Stromal cell of bone marrow (primary cell): ENCODE data around the gene DCHS1.
A peak's percentile ranks its signal among the peaks of the same experiment; 100 is the strongest.

Experiments
- DNase-seq: peaks from one replicate; pipeline ENCODE4 v3.0.0-alpha.2; 2012; ENCODE audit warnings: low read depth

DCHS1 gene

DNA sequence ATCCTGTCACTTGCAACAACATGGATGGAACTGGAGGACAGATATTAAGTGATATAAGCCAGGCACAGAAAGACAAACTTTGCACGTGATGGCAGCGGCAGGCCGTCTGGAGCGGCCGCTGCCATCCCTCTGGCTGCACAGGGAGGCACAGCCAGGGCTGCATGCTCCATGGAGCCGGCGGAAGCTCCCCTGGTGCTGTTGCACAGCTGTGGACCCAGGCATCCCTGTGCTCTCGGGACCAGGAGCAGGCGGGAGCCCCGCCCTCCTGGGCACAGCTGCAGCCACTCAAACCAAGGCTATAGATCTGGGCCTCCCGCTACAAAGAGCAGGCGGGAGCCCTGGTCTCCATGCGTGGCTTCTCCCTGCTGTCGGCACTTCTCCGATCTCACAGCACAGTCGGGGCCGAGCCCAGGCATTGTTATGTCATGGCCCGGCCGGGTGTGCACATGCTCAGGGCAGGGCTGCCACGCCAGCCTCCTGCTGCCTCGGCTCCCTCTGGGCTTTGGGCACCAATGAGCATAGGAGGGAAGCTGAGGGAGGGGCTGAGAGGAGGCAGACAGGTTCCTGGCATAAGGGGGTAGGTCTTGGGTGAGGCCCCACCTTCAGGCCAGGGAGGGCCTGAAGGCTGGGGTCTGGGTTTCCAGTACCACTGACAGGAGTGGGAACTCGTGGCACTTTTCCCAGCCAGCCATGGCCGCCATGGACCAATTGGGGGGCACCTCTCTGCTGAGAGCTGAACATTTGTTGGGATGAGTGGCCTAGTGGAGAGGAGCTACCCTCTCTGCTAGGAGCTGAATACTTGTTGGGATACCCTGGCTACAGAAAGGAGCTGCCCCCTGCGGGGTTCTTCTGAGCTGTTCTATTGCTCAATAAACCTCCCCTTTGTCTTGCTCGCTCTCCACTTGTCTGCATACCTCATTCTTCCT is 68.9 kb downstream of the DCHS1 start:
- no peak for DNase-seq

DNA sequence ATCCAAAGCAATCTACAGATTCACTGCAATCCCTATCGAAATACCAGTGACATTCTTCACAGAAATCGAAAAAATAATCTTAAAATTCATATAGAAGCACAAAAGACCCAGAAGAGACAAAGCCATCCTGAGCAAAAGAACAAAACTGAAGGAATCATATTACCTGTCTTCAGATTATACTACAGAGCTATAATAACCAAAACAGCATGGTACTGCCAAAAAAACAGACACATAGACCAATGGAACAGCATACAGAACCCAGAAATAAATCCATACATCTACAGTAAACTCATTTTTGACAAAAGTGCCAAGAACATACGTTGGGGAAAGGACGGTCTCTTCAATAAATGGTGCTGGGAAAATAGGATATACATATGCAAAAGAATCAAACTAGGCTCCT is 71.1 kb downstream of the DCHS1 start:
- no peak for DNase-seq

DNA sequence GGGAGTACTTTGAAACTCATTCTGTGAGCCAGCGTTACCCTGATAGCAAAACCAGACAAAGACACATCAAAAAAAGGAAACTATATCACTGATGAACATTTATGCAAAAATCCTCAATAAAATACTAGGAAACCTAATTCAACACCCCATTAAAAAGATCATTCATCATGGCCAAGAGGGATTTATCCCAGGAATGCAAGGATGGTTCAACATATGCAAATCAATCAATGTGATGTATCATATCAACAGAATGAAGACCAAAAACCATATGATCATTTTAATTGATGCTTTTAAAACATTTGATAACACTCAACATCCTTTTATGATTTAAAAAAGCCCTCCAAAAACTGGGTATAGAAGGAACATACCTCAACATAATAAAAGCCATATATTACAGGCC is 72.0 kb downstream of the DCHS1 start:
- DNase-seq, result no peak

DNA sequence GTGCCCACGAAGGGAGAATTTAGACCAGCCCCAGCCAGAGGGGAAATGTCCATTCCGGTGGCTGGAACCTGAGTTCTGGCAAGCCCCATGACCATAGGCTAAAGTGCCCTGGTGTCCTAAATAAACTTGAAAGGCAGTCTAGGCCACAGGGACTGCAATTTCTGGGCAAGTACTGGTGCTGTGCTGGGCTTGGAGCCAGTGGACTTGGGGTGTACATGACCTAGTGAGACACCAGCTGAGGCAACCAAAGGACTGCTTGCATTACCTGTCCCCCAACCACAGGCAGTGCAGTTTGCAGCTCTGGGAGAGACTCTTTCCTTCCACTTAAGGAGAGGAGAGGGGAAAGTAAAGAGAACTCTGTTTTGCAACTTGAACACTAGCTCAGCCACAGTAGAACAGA is 75.9 kb downstream of the DCHS1 start:
- DNase-seq, result no peak

DNA sequence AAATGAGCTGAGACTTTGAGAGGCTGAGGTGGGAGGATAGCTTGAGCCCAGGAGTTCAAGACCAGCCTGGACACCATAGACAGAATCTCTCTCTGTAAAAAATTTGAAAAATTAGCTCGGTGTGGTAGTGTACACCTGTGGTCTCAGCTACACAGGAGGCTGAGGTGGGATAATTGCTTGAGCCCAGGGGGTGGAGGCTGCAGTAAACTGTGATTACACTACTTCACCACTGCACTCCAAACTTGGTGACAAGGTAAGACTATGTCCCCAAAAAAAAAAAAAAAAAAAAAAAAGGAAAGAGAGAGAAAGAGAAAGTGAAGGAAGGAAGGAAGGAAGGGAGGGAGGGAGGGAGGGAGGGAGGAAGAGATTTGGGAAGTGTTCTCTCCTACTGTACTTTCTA is 77.5 kb downstream of the DCHS1 start:
- DNase-seq, result no peak

DNA sequence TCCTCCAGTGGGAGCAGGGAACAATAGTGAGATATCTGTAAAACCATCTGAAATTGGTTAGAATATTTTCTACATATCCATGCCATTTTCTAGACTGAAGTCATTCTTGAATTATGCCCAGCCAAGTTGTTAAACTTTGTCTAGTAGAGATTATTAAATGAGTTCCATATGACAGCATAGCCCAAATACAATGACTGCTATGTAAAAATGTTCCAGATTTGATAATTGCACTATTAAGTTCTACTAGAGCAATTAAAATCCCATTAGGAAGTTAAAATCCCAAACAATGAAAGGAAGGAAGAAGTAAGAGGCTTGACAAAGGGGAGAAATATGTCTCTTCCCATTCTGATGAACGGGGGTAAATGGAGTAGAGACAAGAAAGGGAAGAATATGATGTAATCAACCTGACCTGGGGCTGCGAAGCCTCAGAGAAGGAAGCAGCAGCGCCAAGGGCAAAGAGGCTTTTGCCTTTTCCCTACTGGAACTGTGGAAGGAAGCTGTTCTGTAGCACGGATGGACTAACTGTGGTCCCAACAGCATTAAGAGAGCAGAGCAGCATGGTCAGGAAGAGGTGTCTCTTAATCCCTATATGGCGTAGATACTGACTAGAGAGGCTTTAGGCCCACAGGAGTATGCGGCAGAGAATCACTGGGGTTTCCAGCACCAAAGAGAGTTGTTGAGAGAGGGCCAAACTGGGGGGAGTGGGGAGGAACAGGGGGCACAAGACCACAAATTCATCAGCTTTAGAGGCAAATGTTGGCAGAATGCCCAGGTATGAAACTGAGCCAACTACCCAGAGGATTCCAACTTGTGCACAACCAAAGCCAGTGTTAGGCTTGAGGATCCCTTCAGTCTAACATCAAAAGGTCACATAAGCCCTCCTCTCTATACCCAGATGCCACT is 78.9 kb downstream of the DCHS1 start:
- peak; percentile 35 for DNase-seq

DNA sequence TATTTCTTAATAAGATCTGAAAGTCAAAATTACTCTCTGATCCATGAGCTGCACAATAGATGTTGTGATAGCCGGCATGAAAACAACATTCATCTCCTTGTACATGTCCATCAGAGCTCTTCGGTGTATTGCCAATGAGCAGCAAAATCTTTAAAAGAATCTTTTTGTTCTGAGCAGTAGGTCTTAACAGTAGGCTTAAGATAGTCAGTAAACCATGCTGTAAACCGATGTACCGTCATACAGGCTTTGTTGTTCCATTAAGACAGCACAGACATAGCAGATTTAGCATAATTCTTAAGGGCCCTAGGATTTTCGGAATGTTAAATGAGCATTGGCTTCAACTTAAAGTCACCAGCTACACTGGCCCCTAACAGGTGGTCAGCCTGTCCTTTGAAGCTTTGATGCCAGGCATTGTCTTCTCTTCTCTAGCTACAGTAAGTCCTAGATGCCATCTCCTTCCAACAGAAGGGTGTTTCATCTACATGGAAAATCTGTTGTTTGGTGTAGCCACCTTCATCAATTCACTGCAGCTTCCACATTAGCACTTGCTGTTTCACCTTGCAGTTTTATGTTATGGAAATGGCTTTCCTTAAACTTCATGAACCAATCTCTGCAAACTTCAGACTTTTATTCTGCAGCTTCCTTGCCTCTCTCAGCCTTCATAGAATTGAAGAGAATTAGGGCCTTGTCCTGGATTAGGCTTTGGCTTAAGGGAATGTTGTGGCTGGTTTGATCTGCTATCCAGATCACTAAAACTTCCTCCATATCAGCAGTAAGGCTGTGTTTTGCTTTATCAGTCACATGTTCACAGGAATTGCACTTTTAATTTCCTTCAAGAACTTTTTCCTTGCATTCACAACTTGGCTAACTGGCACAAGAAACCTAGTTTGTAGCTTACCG is 80.5 kb downstream of the DCHS1 start:
- DNase-seq, result no peak

DNA sequence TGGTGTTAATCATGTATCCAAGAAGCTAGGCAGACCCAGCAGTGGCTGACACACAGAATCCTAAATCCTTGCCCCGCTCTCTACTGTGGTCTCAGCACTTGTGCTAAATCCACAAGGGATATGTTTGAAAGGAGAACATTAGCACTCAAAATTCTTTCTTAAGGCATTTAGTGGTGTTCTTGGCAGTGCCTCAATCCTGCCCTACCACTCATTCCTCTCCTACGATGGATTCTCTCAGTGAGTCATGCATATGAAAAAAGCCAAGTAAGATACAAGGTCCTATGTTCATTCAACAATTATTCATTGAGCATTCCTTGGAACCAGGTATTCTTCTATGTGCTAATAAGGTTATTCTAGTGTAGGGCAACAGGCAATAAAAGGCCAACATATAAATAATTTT is 83.4 kb downstream of the DCHS1 start:
- peak; percentile 69 for DNase-seq

DNA sequence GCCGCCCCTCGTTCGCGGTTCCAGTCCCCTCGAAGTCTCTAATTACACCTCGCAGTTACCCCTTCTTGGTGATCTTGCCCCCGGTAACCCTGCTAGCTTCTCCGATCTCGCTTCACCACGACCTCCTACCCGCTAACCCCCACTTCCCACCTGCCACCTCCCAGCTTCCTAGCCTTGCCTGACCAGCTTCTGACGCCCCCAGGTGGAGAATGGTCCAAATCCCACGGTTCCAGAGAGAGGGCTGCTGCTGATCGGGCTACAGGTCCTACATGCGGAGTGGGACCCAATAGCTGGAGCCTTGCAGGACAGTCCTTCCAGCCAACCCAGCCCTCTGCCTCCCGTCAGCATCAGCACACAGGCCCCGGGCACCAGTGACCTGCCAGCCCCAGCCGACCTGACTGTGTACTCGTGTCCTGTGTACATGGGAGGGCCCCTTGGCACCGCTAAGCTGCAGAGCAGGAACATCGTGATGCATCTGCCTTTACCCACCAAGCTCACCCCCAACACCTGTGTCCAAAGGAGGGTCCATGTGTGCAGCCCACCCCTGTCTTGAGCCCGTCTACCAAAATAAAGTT is 84.1 kb downstream of the DCHS1 start:
- DNase-seq, result no peak
